G401.6 (cell line): ENCODE measurements around the gene TAOK1.
"Not testable (repeated sequence)": the region's sequence is repeated elsewhere in the genome, so short reads cannot be mapped to it uniquely, and the experiment has no call there.

Experiments used
- FAIRE-seq: peaks from 2 replicates; lab custom pipeline; 2012; peaks lifted over from hg19 to GRCh38; lab: Jason Lieb, UNC

TAOK1 gene

GRCh38 chr17:29389982-29390850 is at the start of gene TAOK1:
TSS of gene TAOK1 (plus strand) at chr17:29390363. CDS start at chr17:29451549, 61,186 bp downstream.
- peak; percentile 93 for FAIRE-seq

- FAIRE-seq = no peak
These were observed 48.4 kb upstream of the TAOK1 start for GRCh38 chr17:29341726-29342125.

- FAIRE-seq = no peak
These were observed 47.9 kb upstream of the TAOK1 start for GRCh38 chr17:29342158-29342765.

- FAIRE-seq = no peak
These were observed 45.8 kb upstream of the TAOK1 start for GRCh38 chr17:29344201-29344856.

- FAIRE-seq = no peak
These were observed 45.1 kb upstream of the TAOK1 start for GRCh38 chr17:29345066-29345465.

- not testable (repeated sequence) for FAIRE-seq
These were observed 44.7 kb upstream of the TAOK1 start for GRCh38 chr17:29345470-29345869.

GRCh38 chr17:29346462-29346861 is 43.7 kb upstream of the TAOK1 start:
- no peak for FAIRE-seq

- FAIRE-seq = no peak
These were observed 42.1 kb upstream of the TAOK1 start for GRCh38 chr17:29347831-29348629.

GRCh38 chr17:29349409-29349808 is 40.8 kb upstream of the TAOK1 start:
- no peak for FAIRE-seq

GRCh38 chr17:29352146-29352545 is 38.0 kb upstream of the TAOK1 start:
- FAIRE-seq = no peak

GRCh38 chr17:29357232-29357631 is 32.9 kb upstream of the TAOK1 start:
- no peak for FAIRE-seq

GRCh38 chr17:29357821-29358232 is 32.3 kb upstream of the TAOK1 start:
- FAIRE-seq = no peak

GRCh38 chr17:29358416-29358815 is 31.7 kb upstream of the TAOK1 start:
- no peak for FAIRE-seq

GRCh38 chr17:29359777-29360176 is 30.4 kb upstream of the TAOK1 start:
- FAIRE-seq = no peak

- FAIRE-seq = no peak
These were observed 26.4 kb upstream of the TAOK1 start for GRCh38 chr17:29363716-29364115.

GRCh38 chr17:29364691-29365090 is 25.5 kb upstream of the TAOK1 start:
- FAIRE-seq = no peak

- FAIRE-seq = no peak
These were observed 22.0 kb upstream of the TAOK1 start for GRCh38 chr17:29368161-29368560.

GRCh38 chr17:29368926-29369325 is 21.2 kb upstream of the TAOK1 start:
- no peak for FAIRE-seq

GRCh38 chr17:29369831-29370735 is 20.1 kb upstream of the TAOK1 start:
- peak; percentile 97 for FAIRE-seq

- no peak for FAIRE-seq
These were observed 13.4 kb upstream of the TAOK1 start for GRCh38 chr17:29376667-29377270.

- no peak for FAIRE-seq
These were observed 11.7 kb upstream of the TAOK1 start for GRCh38 chr17:29378500-29378899.
